ENCODE measurements around the gene GRIK2. TPM values are rescaled to one million over a fixed set of nuclear protein-coding genes. Genes with fewer than 3 reads are reported as not detected.
A peak's percentile ranks its signal among the peaks of the same experiment; 100 is the strongest.

Gene GRIK2
- total and polyA plus RNA-seq, 2 of the 4 experiments (the other 2 are of a cell fraction) = 8.2 to 15.2 TPM

DNA sequence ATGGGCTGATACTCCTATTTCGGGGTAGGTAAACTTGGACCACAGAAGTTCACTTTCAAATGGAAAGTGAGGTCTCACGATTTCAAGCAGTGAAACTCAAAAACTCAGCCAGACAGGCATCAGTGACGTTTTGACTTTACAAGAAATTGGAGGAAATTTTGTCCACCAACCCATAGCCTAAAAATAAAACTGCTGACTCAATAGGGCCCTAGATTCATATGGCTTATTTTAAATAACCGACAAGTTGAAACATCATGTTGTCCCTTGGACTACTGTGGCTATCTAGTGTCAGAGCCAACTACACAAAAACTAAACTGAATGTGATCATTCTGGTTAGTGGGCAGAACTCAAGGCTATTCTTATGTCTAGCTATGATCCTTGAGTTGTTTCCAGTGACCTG is 486.3 kb downstream of the GRIK2 start:
- H4K8ac ChIP-seq (ENCODE audit: low read depth in 2 of 2, low read length in 2 of 2) = no peak overlapping the region
- no peaks in the 10 kb centered on the region for H3K27me3 ChIP-seq (ENCODE audit: control insufficient read depth, insufficient read depth, low read length)
- POLR2A ChIA-PET (ENCODE audit: unreplicated experiment) = interaction anchor here (0.6 kb wide), 1 partner anchor 61 kb away, joined by 6 read pairs; no protein-coding TSS in a partner anchor
- H2AK5ac ChIP-seq (ENCODE audit: low read depth, low read length) = no peak overlapping the region
- no peaks in the 10 kb centered on the region for H4K20me1 ChIP-seq (ENCODE audit: insufficient read depth, low read length)
- no TSS peak for BruUV-seq (replicated peaks)
- dilution Hi-C loops (cut with HindIII; ENCODE audit: low sequenced_read_pairs, unreplicated experiment) (no loop called here), in situ Hi-C loops (cut with MboI; ENCODE audit: low sequenced_read_pairs) (no loop called here), intact Hi-C loops (cut with micrococcal nuclease) (no loop called here)
- H4K91ac ChIP-seq (ENCODE audit: insufficient read depth, low read depth, low read length) = no peak overlapping the region
- no peaks in the 10 kb centered on the region for H3K9me1 ChIP-seq (ENCODE audit: insufficient read depth, low read length)
- no peak overlapping the region for H3K4ac ChIP-seq (ENCODE audit: low read depth, low read length)
- H3K4me3 ChIP-seq (ENCODE audit: insufficient read depth, low read depth, low read length) = no peak overlapping the region
- no peak overlapping the region for H3K27ac ChIP-seq (ENCODE audit: insufficient read depth, low read length)
- peak overlapping the region; percentile 64; the same call in 1 of the 2 replicates for H3K4me2 ChIP-seq (ENCODE audit: low read depth, low read length)
- WGBS, 2 experiments (ENCODE audit: extremely low coverage in 2 of 2, insufficient read length in 1 of 2) = no CpG with 5 or more reads among the region's 4 CpGs
- H3K4me1 ChIP-seq (ENCODE audit: control insufficient read depth, insufficient read depth, low read length) = no peaks in the 10 kb centered on the region; the same call in 1 of the 2 replicates
- H4K5ac ChIP-seq (ENCODE audit: low read depth, low read length) = no peak overlapping the region
- H2BK15ac ChIP-seq (ENCODE audit: low read depth, low read length) = no peak overlapping the region
- H3K9me3 ChIP-seq (ENCODE audit: control insufficient read depth, insufficient read depth, low read length) = no peaks in the 10 kb centered on the region
- DNase-seq (no peak), ATAC-seq (ENCODE audit: low read depth) (no peak)
- H2AFZ ChIP-seq (replicated peaks; ENCODE audit: low read length, poor library complexity) = no peak overlapping the region
- no peak overlapping the region for H2AK9ac ChIP-seq (replicated peaks; ENCODE audit: low read depth, low read length, poor library complexity)
- no peaks in the 10 kb centered on the region for H3K36me3 ChIP-seq (ENCODE audit: control insufficient read depth, insufficient read depth, low read length)
- no peak overlapping the region for H2BK120ac ChIP-seq (ENCODE audit: low read depth, low read length)
- no peak overlapping the region; the same call in 1 of the 2 replicates for H3K18ac ChIP-seq (ENCODE audit: low read depth, low read length)
- H3K79me1 ChIP-seq (ENCODE audit: low read depth in 1 of 2, low read length in 2 of 2) = no peaks in the 10 kb centered on the region
- H3K23ac ChIP-seq (ENCODE audit: low read depth, low read length) = no peak overlapping the region
- TF ChIP-seq NFE2L2 (IDR thresholded peaks at IDR 0.05; ENCODE audit: low read depth, low read length) (no peak), MXI1 (IDR thresholded peaks at IDR 0.05; ENCODE audit: borderline replicate concordance, low read depth, low read length) (no peak), FOS (IDR thresholded peaks at IDR 0.05; ENCODE audit: low read depth, low read length) (no peak), BHLHE40 (IDR thresholded peaks at IDR 0.05; ENCODE audit: low read depth, low read length) (no peak)
- no peak overlapping the region for H3K56ac ChIP-seq (ENCODE audit: extremely low read depth, insufficient read depth, low read length)
- no peak overlapping the region for H3K9ac ChIP-seq (ENCODE audit: low read depth, low read length)
- CTCF ChIA-PET = no interaction called here
- 0 out of 2 replicates have a peak overlapping the region, but pooled peaks have one; percentile 4 for H3K14ac ChIP-seq (replicated peaks; ENCODE audit: low read depth, low read length)
- H2BK20ac ChIP-seq (ENCODE audit: low read depth, low read length) = no peak overlapping the region
- H2BK5ac ChIP-seq (ENCODE audit: low read depth, low read length, poor library complexity, severe bottlenecking) = no peak overlapping the region

All from IMR-90 (cell line).